Measurements from ENCODE around the gene STK4. TPM values are rescaled to one million over a fixed set of nuclear protein-coding genes. Genes with fewer than 3 reads are reported as not detected.
"Not testable (repeated sequence)": the region's sequence is repeated elsewhere in the genome, so short reads cannot be mapped to it uniquely, and the experiment has no call there.

STK4 gene
- total RNA-seq, 1 experiment from 2014 or later = 74.7 TPM

DNA sequence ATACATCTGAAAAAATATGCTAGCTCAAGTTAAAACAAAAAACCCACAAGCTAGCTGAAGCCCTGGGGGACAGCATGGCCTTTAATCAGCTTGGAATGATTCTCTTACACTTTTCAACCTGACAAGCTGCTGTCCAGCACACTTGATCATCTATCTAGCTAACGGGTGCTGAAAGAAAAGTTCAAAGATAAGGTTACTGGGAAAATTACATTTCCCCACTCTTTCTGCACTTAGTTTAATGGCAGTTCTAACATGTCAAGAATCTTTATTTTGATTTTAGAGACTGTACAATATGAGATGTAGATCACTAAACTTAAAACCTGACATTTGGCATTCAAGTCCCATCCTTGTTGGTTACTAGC lies 53.4 kb downstream of the STK4 start:
- Histone ChIP-seq H3K9me3 (no peaks in the 10 kb centered on the region), H3K27me3 (replicated peaks; ENCODE audit: control insufficient read depth, insufficient read depth, low read length) (no peaks in the 10 kb centered on the region), H3K4me1 (peaks cover 41% of the 10 kb centered on the region), H3K36me3 (ENCODE audit: control insufficient read depth, insufficient read depth, low read length) (0 out of 2 replicates have a peak, but pooled peaks cover 2% of the 10 kb centered on the region), H3K4me3 (ENCODE audit: low read depth, low read length) (no peak overlapping the region)
- ChIA-PET CTCF (interaction anchor here (0.6 to 2.2 kb wide), 4 partner anchors 9 to 152 kb away, joined by 3 to 15 read pairs (median 8); no protein-coding TSS in a partner anchor), POLR2A (no interaction called here)
- Mint-ChIP-seq H3K27ac (ENCODE audit: unreplicated experiment) (no peak overlapping the region), H3K36me3 (ENCODE audit: insufficient read depth, unreplicated experiment) (peaks cover 22% of the 10 kb centered on the region), H3K4me3 (ENCODE audit: unreplicated experiment) (no peak overlapping the region), H3K27me3 (ENCODE audit: insufficient read depth, unreplicated experiment) (no peaks in the 10 kb centered on the region), H3K4me1 (ENCODE audit: low read depth, unreplicated experiment) (peaks cover 42% of the 10 kb centered on the region), H3K9me3 (ENCODE audit: unreplicated experiment) (no peaks in the 10 kb centered on the region)
- TF ChIP-seq, protein P1, sequence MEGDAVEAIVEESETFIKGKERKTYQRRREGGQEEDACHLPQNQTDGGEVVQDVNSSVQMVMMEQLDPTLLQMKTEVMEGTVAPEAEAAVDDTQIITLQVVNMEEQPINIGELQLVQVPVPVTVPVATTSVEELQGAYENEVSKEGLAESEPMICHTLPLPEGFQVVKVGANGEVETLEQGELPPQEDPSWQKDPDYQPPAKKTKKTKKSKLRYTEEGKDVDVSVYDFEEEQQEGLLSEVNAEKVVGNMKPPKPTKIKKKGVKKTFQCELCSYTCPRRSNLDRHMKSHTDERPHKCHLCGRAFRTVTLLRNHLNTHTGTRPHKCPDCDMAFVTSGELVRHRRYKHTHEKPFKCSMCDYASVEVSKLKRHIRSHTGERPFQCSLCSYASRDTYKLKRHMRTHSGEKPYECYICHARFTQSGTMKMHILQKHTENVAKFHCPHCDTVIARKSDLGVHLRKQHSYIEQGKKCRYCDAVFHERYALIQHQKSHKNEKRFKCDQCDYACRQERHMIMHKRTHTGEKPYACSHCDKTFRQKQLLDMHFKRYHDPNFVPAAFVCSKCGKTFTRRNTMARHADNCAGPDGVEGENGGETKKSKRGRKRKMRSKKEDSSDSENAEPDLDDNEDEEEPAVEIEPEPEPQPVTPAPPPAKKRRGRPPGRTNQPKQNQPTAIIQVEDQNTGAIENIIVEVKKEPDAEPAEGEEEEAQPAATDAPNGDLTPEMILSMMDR (IDR thresholded peaks at IDR 0.05; ENCODE audit: insufficient read depth in 1 of 2, low read depth in 1 of 2, low read length in 1 of 2, severe bottlenecking in 1 of 2, unreplicated experiment in 1 of 2) = no peak
- DNase-seq = no peak
- intact Hi-C loops (cut with micrococcal nuclease; ENCODE audit: unreplicated experiment) = no loop called here
- BruUV-seq (replicated peaks) = no TSS peak

DNA sequence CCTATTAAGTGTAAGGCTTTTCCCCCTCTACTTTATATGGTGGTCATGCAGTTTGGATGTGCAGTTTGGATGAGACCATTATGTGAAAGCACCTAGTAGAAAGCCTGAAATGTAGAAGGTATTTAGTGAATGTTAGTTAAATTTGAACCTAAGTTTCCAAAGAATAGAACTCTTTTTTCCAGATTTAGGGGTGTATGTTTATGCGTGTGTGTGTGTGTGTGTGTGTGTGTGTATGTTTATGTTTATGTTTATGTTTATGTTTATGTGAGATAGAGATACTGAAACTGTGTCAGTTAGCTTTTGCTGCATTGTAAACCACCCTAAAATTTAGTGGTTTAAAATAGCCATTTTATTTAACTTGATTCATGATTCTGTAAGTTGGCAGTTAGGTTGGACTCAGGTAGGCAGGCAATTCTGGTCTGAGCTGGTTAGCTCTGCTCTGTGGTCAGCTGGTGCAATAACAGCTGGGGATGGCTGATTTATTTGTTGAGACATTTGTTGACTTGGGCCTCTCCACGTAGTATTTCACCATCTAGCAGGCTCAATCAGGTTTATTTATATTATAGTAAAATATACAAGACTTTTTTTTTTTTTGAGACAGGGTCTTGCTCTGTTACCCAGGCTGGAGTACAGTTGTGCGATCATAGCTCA lies 54.0 kb downstream of the STK4 start:
- Mint-ChIP-seq H3K4me3 (ENCODE audit: unreplicated experiment) (no peak overlapping the region), H3K36me3 (ENCODE audit: insufficient read depth, unreplicated experiment) (peaks cover 28% of the 10 kb centered on the region), H3K27me3 (ENCODE audit: insufficient read depth, unreplicated experiment) (no peaks in the 10 kb centered on the region), H3K4me1 (ENCODE audit: low read depth, unreplicated experiment) (peaks cover 36% of the 10 kb centered on the region), H3K9me3 (ENCODE audit: unreplicated experiment) (no peaks in the 10 kb centered on the region), H3K27ac (ENCODE audit: unreplicated experiment) (no peak overlapping the region)
- peak; percentile 46 to 68 for DNase-seq
- Histone ChIP-seq H3K9me3 (no peaks in the 10 kb centered on the region), H3K36me3 (ENCODE audit: control insufficient read depth, insufficient read depth, low read length) (0 out of 2 replicates have a peak, but pooled peaks cover 2% of the 10 kb centered on the region), H3K4me3 (ENCODE audit: low read depth, low read length) (no peak overlapping the region), H3K4me1 (peaks cover 35% of the 10 kb centered on the region), H3K27me3 (replicated peaks; ENCODE audit: control insufficient read depth, insufficient read depth, low read length) (no peaks in the 10 kb centered on the region)
- intact Hi-C loops (cut with micrococcal nuclease; ENCODE audit: unreplicated experiment) = no loop called here
- CTCF ChIA-PET = interaction anchor here (0.8 to 2.2 kb wide), 5 partner anchors 9 to 257 kb away, joined by 3 to 15 read pairs (median 7); no protein-coding TSS in a partner anchor
- TF ChIP-seq, protein P1 (IDR thresholded peaks at IDR 0.05; ENCODE audit: insufficient read depth in 1 of 2, low read depth in 1 of 2, low read length in 1 of 2, severe bottlenecking in 1 of 2, unreplicated experiment in 1 of 2) = no peak
- POLR2A ChIA-PET = no interaction called here
- no TSS peak for BruUV-seq (replicated peaks)

DNA sequence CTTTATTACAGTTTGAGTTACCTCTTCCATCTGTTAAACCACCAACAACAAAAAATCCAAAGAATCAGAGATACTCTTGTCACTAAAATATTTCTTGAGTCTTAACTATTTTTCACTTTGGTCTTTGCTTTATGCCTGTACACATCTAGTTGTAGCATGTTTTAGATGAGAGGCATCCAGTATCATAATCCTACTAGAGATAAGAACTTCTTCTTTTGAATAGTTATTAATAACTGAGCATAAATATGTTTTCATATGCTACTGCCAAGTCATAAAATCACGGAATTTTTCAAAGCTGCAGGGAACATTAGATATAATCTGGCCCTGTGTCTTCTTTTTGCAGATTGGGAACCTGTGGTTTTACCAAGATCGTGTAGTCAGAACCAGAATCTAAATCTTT lies 55.3 kb downstream of the STK4 start:
- Mint-ChIP-seq H3K36me3 (ENCODE audit: insufficient read depth, unreplicated experiment) (peaks cover 29% of the 10 kb centered on the region), H3K4me3 (ENCODE audit: unreplicated experiment) (no peak overlapping the region), H3K27ac (ENCODE audit: unreplicated experiment) (no peak overlapping the region), H3K4me1 (ENCODE audit: low read depth, unreplicated experiment) (peaks cover 23% of the 10 kb centered on the region), H3K9me3 (ENCODE audit: unreplicated experiment) (no peaks in the 10 kb centered on the region), H3K27me3 (ENCODE audit: insufficient read depth, unreplicated experiment) (no peaks in the 10 kb centered on the region)
- ChIA-PET CTCF (interaction anchor here (0.6 kb wide), 1 partner anchor 9 kb away, joined by 7 read pairs; no protein-coding TSS in a partner anchor), POLR2A (no interaction called here)
- TF ChIP-seq, protein P1 (IDR thresholded peaks at IDR 0.05; ENCODE audit: insufficient read depth in 1 of 2, low read depth in 1 of 2, low read length in 1 of 2, severe bottlenecking in 1 of 2, unreplicated experiment in 1 of 2) = no peak
- Histone ChIP-seq H3K9me3 (no peaks in the 10 kb centered on the region), H3K36me3 (ENCODE audit: control insufficient read depth, insufficient read depth, low read length) (0 out of 2 replicates have a peak, but pooled peaks cover 2% of the 10 kb centered on the region), H3K4me3 (ENCODE audit: low read depth, low read length) (no peak overlapping the region), H3K4me1 (peaks cover 22% of the 10 kb centered on the region), H3K27me3 (replicated peaks; ENCODE audit: control insufficient read depth, insufficient read depth, low read length) (no peaks in the 10 kb centered on the region)
- no peak for DNase-seq
- intact Hi-C loops (cut with micrococcal nuclease; ENCODE audit: unreplicated experiment) = no loop called here
- no TSS peak for BruUV-seq (replicated peaks)

- peaks cover 12% of the 10 kb centered on the region for H3K4me1 Mint-ChIP-seq (ENCODE audit: low read depth, unreplicated experiment)
- H3K4me3 ChIP-seq (ENCODE audit: low read depth, low read length); BruUV-seq (replicated peaks); H3K4me3 Mint-ChIP-seq (ENCODE audit: unreplicated experiment); H3K27me3 ChIP-seq (replicated peaks; ENCODE audit: control insufficient read depth, insufficient read depth, low read length); H3K27me3 Mint-ChIP-seq (ENCODE audit: insufficient read depth, unreplicated experiment); DNase-seq; H3K9me3 Mint-ChIP-seq (ENCODE audit: unreplicated experiment); H3K4me1 ChIP-seq; POLR2A ChIA-PET; intact Hi-C loops (cut with micrococcal nuclease; ENCODE audit: unreplicated experiment); H3K9me3 ChIP-seq; H3K27ac Mint-ChIP-seq (ENCODE audit: unreplicated experiment); H3K36me3 ChIP-seq (ENCODE audit: control insufficient read depth, insufficient read depth, low read length): not testable (repeated sequence)
- peaks cover 26% of the 10 kb centered on the region for H3K36me3 Mint-ChIP-seq (ENCODE audit: insufficient read depth, unreplicated experiment)
- CTCF ChIA-PET = interaction anchor here (1.1 kb wide), 1 partner anchor 8 kb away, joined by 3 read pairs; no protein-coding TSS in a partner anchor
Observed at GRCh38 chr20:45023140-45023539, 56.8 kb downstream of the STK4 start.
